HepG2 (cell line): ENCODE results near the gene ADARB2. TPM values are rescaled to one million over a fixed set of nuclear protein-coding genes. Genes with fewer than 3 reads are reported as not detected.

ENCODE experiments used
- ATAC-seq: fragments of 200-7000 bp; cut with Tn5 transposase; 3 replicates; pipeline ENCODE4 v1.9.1; 2020; ENCODE audit warnings: mild to moderate bottlenecking, moderate library complexity
- BruUV-seq: library from RNA; stranded (reverse); fragments of 400-500 nt; replicated peaks from 2 replicates; lab custom pipeline; 2021; lab: Mats Ljungman, UMichigan
- CTCF ChIA-PET: fragments of 300-600 bp; formaldehyde crosslinking; extraction: SDS; loops from one replicate; lab custom pipeline; 2021; ENCODE audit warnings: low total read pairs, inconsistent platforms, low intra/inter-chr PET ratio; lab: Yijun Ruan, JAX
- POLR2A ChIA-PET: fragments of 350-600 bp; sonication (Branson Sonifier 250); formaldehyde crosslinking; loops from one replicate; lab custom pipeline; 2020; ENCODE audit warnings: antibody characterized with exemption, inconsistent platforms; lab: Yijun Ruan, JAX
- DNase-seq: peaks from one replicate; pipeline ENCODE4 v3.0.0-alpha.2; 2015; ENCODE audit warnings: low spot score
- FAIRE-seq: peaks from 3 replicates; lab custom pipeline; 2011; peaks lifted over from hg19 to GRCh38; lab: Jason Lieb, UNC
- H2AFZ ChIP-seq: one replicate; pipeline ENCODE4 v1.6.1; 2011; ENCODE audit warnings: low read length, inconsistent platforms
- H3K27ac ChIP-seq: fragments of 300-600 bp; 3 replicates; pipeline ENCODE4 v1.8.0; 2011; ENCODE audit warnings: mixed run types, mild to moderate bottlenecking, mixed read lengths, low read length, inconsistent platforms; ENCODE audit not compliant: insufficient read depth; ENCODE audit errors: extremely low read length
- H3K27me3 ChIP-seq, 2 experiments: fragments of 200-600 bp in 1 of 2; 2 replicates in 1 of 2; 3 replicates in 1 of 2; pipeline versions ENCODE4 v1.6.0 to v1.8.0; 2011; ENCODE audit warnings: low read length in 2 of 2, mild to moderate bottlenecking in 2 of 2, moderate library complexity in 2 of 2, inconsistent platforms in 1 of 2; ENCODE audit not compliant: insufficient read depth in 2 of 2, control insufficient read depth in 1 of 2
- H3K36me3 ChIP-seq, 2 experiments: fragments of 200-600 bp in 1 of 2; replicated peaks in 1 of 2; 2 replicates in 1 of 2; 3 replicates in 1 of 2; pipeline versions ENCODE4 v1.5.1 to v1.8.0; 2011; ENCODE audit warnings: low read length in 2 of 2, inconsistent platforms in 1 of 2; ENCODE audit not compliant: insufficient read depth in 2 of 2, control insufficient read depth in 1 of 2
- H3K4me1 ChIP-seq: 2 replicates; pipeline ENCODE4 v1.5.1; 2012; ENCODE audit warnings: low read length, inconsistent platforms; ENCODE audit not compliant: insufficient read depth
- H3K4me2 ChIP-seq: 2 replicates; pipeline ENCODE4 v1.6.0; 2011; ENCODE audit warnings: low read depth, low read length, inconsistent platforms
- H3K4me3 ChIP-seq, 3 experiments: fragments of 200-600 bp in 1 of 3; sonication (generic), shearing (Covaris generic) in 1 of 3; replicated peaks in 1 of 3; 2 replicates each; pipeline ENCODE4 v1.5.1; 2011 to 2016; ENCODE audit warnings: low read length in 3 of 3, inconsistent platforms in 2 of 3, low read depth in 2 of 3, mild to moderate bottlenecking in 2 of 3, control low read depth in 1 of 3, mixed read lengths in 1 of 3; ENCODE audit not compliant: insufficient read depth in 1 of 3
- H3K79me2 ChIP-seq: one replicate; pipeline ENCODE4 v1.6.1; 2011; ENCODE audit warnings: low read length, inconsistent platforms; ENCODE audit not compliant: insufficient read depth
- H3K9ac ChIP-seq: 2 replicates; pipeline ENCODE4 v1.6.0; 2011; ENCODE audit warnings: mild to moderate bottlenecking, low read depth, low read length, inconsistent platforms; ENCODE audit not compliant: insufficient read depth
- H3K9me3 ChIP-seq: 2 replicates; pipeline ENCODE4 v1.5.1; 2012; ENCODE audit warnings: mild to moderate bottlenecking, low read length
- H4K20me1 ChIP-seq: 2 replicates; pipeline ENCODE4 v1.6.0; 2011; ENCODE audit warnings: inconsistent platforms, mild to moderate bottlenecking, low read length, moderate library complexity; ENCODE audit not compliant: insufficient read depth
- BRCA1 ChIP-seq: sonication (generic); formaldehyde crosslinking; IDR thresholded peaks from 2 replicates; pipeline ENCODE4 v1.4.0; 2020; ENCODE audit warnings: missing genetic modification reagents
- GABPB1 ChIP-seq: IDR thresholded peaks from 2 replicates; pipeline ENCODE4 v1.6.1; 2016; ENCODE audit warnings: mild to moderate bottlenecking, missing genetic modification reagents, moderate library complexity, missing compliant biosample characterization
- GTF3A ChIP-seq: sonication (generic); formaldehyde crosslinking; conservative IDR thresholded peaks from 2 replicates; pipeline ENCODE4 v1.4.0; 2020; ENCODE audit warnings: mild to moderate bottlenecking, missing genetic modification reagents
- HCFC1 ChIP-seq: fragments of 150-350 bp; IDR thresholded peaks from 2 replicates; pipeline ENCODE4 v1.6.1; 2014; ENCODE audit warnings: low read depth, low read length
- JARID2 ChIP-seq: sonication (generic); formaldehyde crosslinking; IDR thresholded peaks from 2 replicates; pipeline ENCODE4 v1.8.1; 2023; ENCODE audit warnings: missing genetic modification reagents, inconsistent platforms; ENCODE audit not compliant: insufficient replicate concordance
- MXI1 ChIP-seq: IDR thresholded peaks from 3 replicates; pipeline ENCODE4 v1.6.1; 2012; ENCODE audit warnings: low read depth, low read length, inconsistent platforms, borderline replicate concordance
- NCOA2 ChIP-seq: sonication (generic); formaldehyde crosslinking; IDR thresholded peaks from 2 replicates; pipeline ENCODE4 v1.8.0; 2022; ENCODE audit warnings: inconsistent platforms
- PLSCR1 ChIP-seq: sonication (generic); formaldehyde crosslinking; IDR thresholded peaks from 2 replicates; pipeline ENCODE4 v1.5.0; 2020; ENCODE audit warnings: missing genetic modification reagents, mild to moderate bottlenecking, borderline replicate concordance
- POLR2AphosphoS5 ChIP-seq: IDR thresholded peaks from 2 replicates; pipeline ENCODE4 v1.6.1; 2012; ENCODE audit warnings: low read depth, low read length
- SMAD3 ChIP-seq: sonication (generic); formaldehyde crosslinking; IDR thresholded peaks from 2 replicates; pipeline ENCODE4 v1.4.0; 2020; ENCODE audit warnings: missing genetic modification reagents
- TERF1 ChIP-seq: sonication (generic); formaldehyde crosslinking; IDR thresholded peaks from 2 replicates; pipeline ENCODE4 v1.8.0; 2022; ENCODE audit warnings: mild to moderate bottlenecking, missing genetic modification reagents, moderate library complexity
- ZBTB8A ChIP-seq: sonication (generic); formaldehyde crosslinking; IDR thresholded peaks from 2 replicates; pipeline ENCODE4 v1.4.0; 2020; ENCODE audit warnings: mild to moderate bottlenecking, low read depth, missing genetic modification reagents, borderline replicate concordance
- ZNF276 ChIP-seq: sonication (generic); formaldehyde crosslinking; IDR thresholded peaks from 2 replicates; pipeline ENCODE4 v1.4.0; 2020; ENCODE audit warnings: mild to moderate bottlenecking, low read depth, missing genetic modification reagents
- ZNF33B ChIP-seq: sonication (generic); formaldehyde crosslinking; IDR thresholded peaks from 2 replicates; pipeline ENCODE4 v1.5.1; 2020; ENCODE audit warnings: mild to moderate bottlenecking, missing genetic modification reagents
- ZNF432 ChIP-seq: sonication (generic); formaldehyde crosslinking; IDR thresholded peaks from 2 replicates; pipeline ENCODE4 v1.5.0; 2020; ENCODE audit warnings: missing genetic modification reagents, mild to moderate bottlenecking, borderline replicate concordance
- ZNF446 ChIP-seq: sonication (generic); formaldehyde crosslinking; IDR thresholded peaks from 2 replicates; pipeline ENCODE4 v1.5.0; 2020; ENCODE audit warnings: mild to moderate bottlenecking, missing genetic modification reagents
- ZNF609 ChIP-seq: sonication (generic); formaldehyde crosslinking; IDR thresholded peaks from 2 replicates; pipeline ENCODE4 v1.4.0; 2020; ENCODE audit warnings: mild to moderate bottlenecking, missing genetic modification reagents, borderline replicate concordance
- WGBS: methylation state at CpG from one replicate; pipeline ENCODE4 v1.1.6; 2017; ENCODE audit warnings: low lambda C conversion rate; 5-methylcytosine and 5-hydroxymethylcytosine counted together
- in situ Hi-C: cut with HindIII; loops from 2 replicates; pipeline ENCODE4 v1.10.0; 2017; ENCODE audit warnings: low pct_unique_long_range_greater_than_20kb; ENCODE audit not compliant: extremely low pct_ligation_motif_present
- intact Hi-C: fragments of 100-400 bp; cut with micrococcal nuclease; formaldehyde crosslinking; loops from one replicate; pipeline ENCODE4 v1.10.0; 2022; ENCODE audit not compliant: unreplicated experiment
- polyA plus RNA-seq, 8 experiments: library from polyadenylated mRNA; depleted of rRNA in 3 of 8; stranded (reverse) in 7 of 8; unstranded in 1 of 8; fragments of >200 nt; fragmentation: Illumina TruSeq in 4 of 8; extraction: Trizol in 4 of 8; gene quantifications; 2 replicates each; pipeline versions ENCODE4 v1.2.1 to v1.2.3, GENCODE V29; 2011 to 2016; ENCODE audit warnings: low read depth in 4 of 8, missing spikeins in 1 of 8, mixed read lengths in 1 of 8; ENCODE audit not compliant: insufficient read depth in 1 of 8
- total RNA-seq, 5 experiments: library from RNA; depleted of rRNA; stranded (reverse); fragments of >200 nt; fragmentation: Illumina TruSeq; extraction: Trizol; gene quantifications; 2 replicates each; pipeline ENCODE4 v1.2.3, GENCODE V29; 2016; ENCODE audit warnings: low read depth in 1 of 5

Gene ADARB2
- total and polyA plus RNA-seq, 2 of the 13 experiments (the other 11 are each of a cell fraction or from before 2014, with no cell fraction given) = not detected

- FAIRE-seq (no peak), DNase-seq (no peak), ATAC-seq (no peak)
- WGBS = 24% methylated on average over 7 of the region's 7 CpGs
- Histone ChIP-seq H3K27ac (no peak overlapping the region), H3K36me3 (no peaks in the 10 kb centered on the region), H3K27me3 (peaks cover 7 to 50% of the 10 kb centered on the region in 2 experiments), H3K4me2 (no peak overlapping the region), H3K9ac (no peak overlapping the region), H3K79me2 (no peaks in the 10 kb centered on the region), H4K20me1 (no peaks in the 10 kb centered on the region), H3K9me3 (no peaks in the 10 kb centered on the region), H2AFZ (no peak overlapping the region), H3K4me1 (no peaks in the 10 kb centered on the region), H3K4me3 (no peak overlapping the region)
- POLR2A ChIA-PET = no interaction called here
- no peak for TF ChIP-seq POLR2AphosphoS5
- TF ChIP-seq ZNF432 = no peak
- no peak for TF ChIP-seq ZNF446 (CRISPR knock-in tag)
- TF ChIP-seq NCOA2 = no peak
- no peak for TF ChIP-seq GABPB1 (CRISPR knock-in tag)
- no peak for TF ChIP-seq SMAD3
- TF ChIP-seq BRCA1 (CRISPR knock-in tag) = no peak
- TF ChIP-seq HCFC1 = no peak
- TF ChIP-seq ZBTB8A (CRISPR knock-in tag) = no peak
- no peak for TF ChIP-seq MXI1
- TF ChIP-seq ZNF276 (CRISPR knock-in tag) = no peak
- no peak for TF ChIP-seq ZNF609 (CRISPR knock-in tag)
- TF ChIP-seq ZNF33B (CRISPR knock-in tag) = no peak
- no peak for TF ChIP-seq TERF1 (CRISPR knock-in tag)
- TF ChIP-seq GTF3A (CRISPR knock-in tag) = no peak
- no peak for TF ChIP-seq JARID2
- TF ChIP-seq PLSCR1 (CRISPR knock-in tag) = no peak
- intact Hi-C loops (no loop called here), in situ Hi-C loops (no loop called here)
- no TSS peak for BruUV-seq
- CTCF ChIA-PET = no interaction called here
These were observed 219.6 kb downstream of the ADARB2 start for GRCh38 chr10:1517684-1518083.
